Measurements from ENCODE around the gene NUP210.

NUP210 gene

GRCh38 chr3:13406190-13406589, 13.9 kb downstream of the NUP210 start:
- H3K9me3 ChIP-seq (ENCODE audit: insufficient read depth, low read depth, low read length), result peaks cover 6% of the 10 kb centered on the region; the same call in 1 of the 2 replicates
- H3K4me2 ChIP-seq (ENCODE audit: low read depth, low read length, poor library complexity, severe bottlenecking), result no peak overlapping the region
- no peaks in the 10 kb centered on the region for H3K27me3 ChIP-seq (ENCODE audit: insufficient read depth, low read length, poor library complexity, severe bottlenecking)
- H3K36me3 ChIP-seq (ENCODE audit: insufficient read depth, low read length), result peaks cover 10% of the 10 kb centered on the region; the same call in 1 of the 2 replicates
- no peak overlapping the region for H3K4me3 ChIP-seq (ENCODE audit: low read length, poor library complexity, severe bottlenecking)
- H4K20me1 ChIP-seq (ENCODE audit: insufficient read depth, low read length, poor library complexity, severe bottlenecking), result peaks cover 25% of the 10 kb centered on the region
- TF ChIP-seq CTCF (conservative IDR thresholded peaks at IDR 0.05; ENCODE audit: low read length), result no peak
- TF ChIP-seq EZH2phosphoT487 (IDR thresholded peaks at IDR 0.05; ENCODE audit: borderline replicate concordance), result no peak
- H3K9ac ChIP-seq (ENCODE audit: low read depth, low read length, poor library complexity, severe bottlenecking), result no peak overlapping the region
- H3K9me2 ChIP-seq (replicated peaks; ENCODE audit: low read depth, low read length), result no peaks in the 10 kb centered on the region
- no peaks in the 10 kb centered on the region for H3F3A ChIP-seq (ENCODE audit: low read depth)
- H2AFZ ChIP-seq (ENCODE audit: low read length), result no peak overlapping the region
- H3K4me1 ChIP-seq (ENCODE audit: insufficient read depth, low read length, poor library complexity, severe bottlenecking), result peaks cover 1% of the 10 kb centered on the region
- peaks cover 98% of the 10 kb centered on the region for H3K79me2 ChIP-seq (ENCODE audit: insufficient read depth, low read length)

- no peaks in the 10 kb centered on the region for H3K4me1 ChIP-seq (ENCODE audit: insufficient read depth, low read length, poor library complexity, severe bottlenecking)
- no peak overlapping the region for H3K4me3 ChIP-seq (ENCODE audit: low read length, poor library complexity, severe bottlenecking)
- no peak overlapping the region for H3K4me2 ChIP-seq (ENCODE audit: low read depth, low read length, poor library complexity, severe bottlenecking)
- H3K79me2 ChIP-seq (ENCODE audit: insufficient read depth, low read length), result peaks cover 98% of the 10 kb centered on the region
- H3F3A ChIP-seq (ENCODE audit: low read depth), result no peaks in the 10 kb centered on the region
- H2AFZ ChIP-seq (ENCODE audit: low read length), result no peak overlapping the region
- H3K9me3 ChIP-seq (ENCODE audit: insufficient read depth, low read depth, low read length), result peaks cover 6% of the 10 kb centered on the region; the same call in 1 of the 2 replicates
- no peaks in the 10 kb centered on the region for H3K27me3 ChIP-seq (ENCODE audit: insufficient read depth, low read length, poor library complexity, severe bottlenecking)
- no peak overlapping the region for H3K9ac ChIP-seq (ENCODE audit: low read depth, low read length, poor library complexity, severe bottlenecking)
- TF ChIP-seq CTCF (conservative IDR thresholded peaks at IDR 0.05; ENCODE audit: low read length) (no peak), EZH2phosphoT487 (IDR thresholded peaks at IDR 0.05; ENCODE audit: borderline replicate concordance) (no peak)
- H3K9me2 ChIP-seq (replicated peaks; ENCODE audit: low read depth, low read length), result no peaks in the 10 kb centered on the region
- peaks cover 26% of the 10 kb centered on the region for H4K20me1 ChIP-seq (ENCODE audit: insufficient read depth, low read length, poor library complexity, severe bottlenecking)
- H3K36me3 ChIP-seq (ENCODE audit: insufficient read depth, low read length), result peaks cover 10% of the 10 kb centered on the region; the same call in 1 of the 2 replicates
These were observed 14.5 kb downstream of the NUP210 start for GRCh38 chr3:13405614-13406013.

- peaks cover 6% of the 10 kb centered on the region; the same call in 1 of the 2 replicates for H3K9me3 ChIP-seq (ENCODE audit: insufficient read depth, low read depth, low read length)
- no peak overlapping the region for H3K4me3 ChIP-seq (ENCODE audit: low read length, poor library complexity, severe bottlenecking)
- no peaks in the 10 kb centered on the region for H3K9me2 ChIP-seq (replicated peaks; ENCODE audit: low read depth, low read length)
- H3K4me1 ChIP-seq (ENCODE audit: insufficient read depth, low read length, poor library complexity, severe bottlenecking), result no peaks in the 10 kb centered on the region
- H3K4me2 ChIP-seq (ENCODE audit: low read depth, low read length, poor library complexity, severe bottlenecking), result no peak overlapping the region
- peaks cover 27% of the 10 kb centered on the region for H4K20me1 ChIP-seq (ENCODE audit: insufficient read depth, low read length, poor library complexity, severe bottlenecking)
- H3K36me3 ChIP-seq (ENCODE audit: insufficient read depth, low read length), result peaks cover 13% of the 10 kb centered on the region; the same call in 1 of the 2 replicates
- peaks cover 98% of the 10 kb centered on the region for H3K79me2 ChIP-seq (ENCODE audit: insufficient read depth, low read length)
- no peaks in the 10 kb centered on the region for H3F3A ChIP-seq (ENCODE audit: low read depth)
- no peak for TF ChIP-seq EZH2phosphoT487 (IDR thresholded peaks at IDR 0.05; ENCODE audit: borderline replicate concordance)
- TF ChIP-seq CTCF (conservative IDR thresholded peaks at IDR 0.05; ENCODE audit: low read length), result no peak
- H3K27me3 ChIP-seq (ENCODE audit: insufficient read depth, low read length, poor library complexity, severe bottlenecking), result no peaks in the 10 kb centered on the region
- H3K9ac ChIP-seq (ENCODE audit: low read depth, low read length, poor library complexity, severe bottlenecking), result no peak overlapping the region
- no peak overlapping the region for H2AFZ ChIP-seq (ENCODE audit: low read length)
These were observed 15.3 kb downstream of the NUP210 start for GRCh38 chr3:13404626-13405452.
